Activated CD8-positive, alpha-beta memory T cell treated with anti-CD3 and anti-CD28 coated beads, Interleukin-2, amount 10 ng/mL, durations not matched to agents 7 days and 5 days (primary cell): ENCODE measurements around the gene PTGIS. TPM values are rescaled to one million over a fixed set of nuclear protein-coding genes. Genes with fewer than 3 reads are reported as not detected.

ENCODE experiments used
- ATAC-seq: fragments of 150-1000 bp; cut with Tn5 transposase; one replicate; pipeline ENCODE4 v1.10.0; 2021; ENCODE audit warnings: moderate library complexity
- CTCF ChIA-PET: fragments of 350-600 bp; sonication (Branson Sonifier 250); formaldehyde crosslinking; loops from one replicate; lab custom pipeline; 2021; ENCODE audit warnings: antibody characterized with exemption; lab: Charles Lee
- DNase-seq: peaks from one replicate; pipeline ENCODE4 v3.0.0-alpha.2; 2020
- H3K27ac Mint-ChIP-seq: one replicate; pipeline ENCODE4 v1.8.0; 2021; ENCODE audit warnings: mild to moderate bottlenecking, mixed read lengths
- H3K27me3 Mint-ChIP-seq: one replicate; pipeline ENCODE4 v1.8.0; 2021; ENCODE audit warnings: mixed read lengths
- H3K36me3 Mint-ChIP-seq: one replicate; pipeline ENCODE4 v1.8.0; 2021; ENCODE audit warnings: mild to moderate bottlenecking, mixed read lengths
- H3K4me1 Mint-ChIP-seq: one replicate; pipeline ENCODE4 v1.8.0; 2021; ENCODE audit warnings: mixed read lengths
- H3K4me3 Mint-ChIP-seq: one replicate; pipeline ENCODE4 v1.8.0; 2021; ENCODE audit warnings: mild to moderate bottlenecking, moderate library complexity, mixed read lengths
- H3K9me3 Mint-ChIP-seq: one replicate; pipeline ENCODE4 v1.8.0; 2022; ENCODE audit warnings: low read depth, mixed read lengths
- total RNA-seq, 2 experiments: library from RNA; stranded (reverse); gene quantifications; one replicate each; pipeline ENCODE4 v1.2.3, GENCODE V29; 2021

Gene PTGIS
- total RNA-seq, 2 experiments from 2014 or later, result 3.8 to 15.1 TPM

DNA sequence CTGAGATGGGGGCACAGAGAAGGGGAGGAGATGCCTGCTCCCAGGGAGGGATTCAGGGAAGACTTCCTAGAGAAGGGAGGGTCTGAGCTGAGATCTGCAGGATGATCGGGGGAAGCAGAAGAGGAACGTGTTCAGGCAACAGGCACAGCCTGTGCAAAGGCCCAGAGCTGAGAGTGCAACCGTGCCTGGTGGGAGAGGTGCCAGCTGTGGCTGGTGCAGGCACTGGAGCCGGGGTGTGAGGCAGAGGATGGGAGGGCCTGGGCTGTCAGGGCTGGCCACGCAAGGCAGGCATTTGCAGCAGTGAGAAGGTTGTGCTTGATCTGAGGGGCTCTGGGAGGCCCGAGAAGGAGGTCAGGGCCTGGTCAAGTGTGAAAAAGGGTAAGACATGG lies 27.7 kb downstream of the PTGIS start:
- DNase-seq, result no peak
- H3K27me3 Mint-ChIP-seq, result no peaks in the 10 kb centered on the region
- peaks cover 25% of the 10 kb centered on the region for H3K36me3 Mint-ChIP-seq
- H3K4me1 Mint-ChIP-seq, result peaks cover 29% of the 10 kb centered on the region
- H3K27ac Mint-ChIP-seq, result no peak overlapping the region
- no peak for ATAC-seq
- CTCF ChIA-PET, result interaction anchor here (1.0 to 15.7 kb wide), 11 partner anchors 13 to 348 kb away, joined by 3 to 559 read pairs (median 31); no protein-coding TSS in a partner anchor
- peaks cover 1% of the 10 kb centered on the region for H3K9me3 Mint-ChIP-seq
- no peak overlapping the region for H3K4me3 Mint-ChIP-seq

DNA sequence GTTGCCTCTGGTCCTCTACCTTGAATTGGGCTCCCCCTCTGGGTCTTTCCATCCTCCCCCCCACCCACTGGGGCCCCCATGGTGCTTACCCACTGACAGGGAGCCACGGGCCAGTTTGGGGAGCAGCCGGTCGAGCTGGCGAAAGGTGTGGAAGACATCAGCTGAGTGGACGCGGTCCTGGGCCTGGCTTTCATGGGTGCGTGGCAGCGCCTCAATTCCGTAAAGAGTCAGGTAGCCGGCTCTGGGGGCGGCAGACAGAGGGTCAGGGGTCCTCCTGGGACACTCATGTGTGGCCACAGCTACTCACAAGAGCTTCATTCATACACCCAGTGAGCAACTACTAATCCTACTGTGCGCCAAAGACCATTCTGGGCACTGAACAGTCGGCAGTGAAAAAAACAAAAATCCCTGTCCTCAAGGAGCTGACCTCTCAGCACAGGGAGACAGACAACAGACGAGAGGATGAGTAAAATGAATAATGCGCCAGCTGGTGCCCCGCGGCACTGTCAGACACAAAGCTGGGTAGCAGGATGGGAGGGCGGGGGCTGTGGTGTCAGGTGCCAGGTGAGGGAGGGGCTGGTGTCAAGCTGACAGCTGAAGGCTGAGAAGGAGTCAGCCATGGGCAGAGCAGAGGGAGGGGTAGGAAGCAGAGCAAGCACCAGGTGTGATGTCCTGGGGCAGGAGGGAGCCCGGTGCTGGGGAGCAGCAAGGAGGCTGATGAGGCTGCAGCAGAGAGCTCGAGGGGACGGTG lies 28.3 kb downstream of the PTGIS start:
- no peak overlapping the region for H3K4me3 Mint-ChIP-seq
- H3K36me3 Mint-ChIP-seq, result peaks cover 21% of the 10 kb centered on the region
- ATAC-seq (no peak), DNase-seq (no peak)
- CTCF ChIA-PET, result interaction anchor here (1.0 to 15.7 kb wide), 11 partner anchors 14 to 348 kb away, joined by 3 to 559 read pairs (median 31); no protein-coding TSS in a partner anchor
- H3K9me3 Mint-ChIP-seq, result no peaks in the 10 kb centered on the region
- no peaks in the 10 kb centered on the region for H3K27me3 Mint-ChIP-seq
- peaks cover 34% of the 10 kb centered on the region for H3K4me1 Mint-ChIP-seq
- H3K27ac Mint-ChIP-seq, result no peak overlapping the region

GRCh38 chr20:49538950-49539349 lies 29.0 kb downstream of the PTGIS start:
- no peak for DNase-seq
- CTCF ChIA-PET, result interaction anchor here (1.0 to 15.7 kb wide), 11 partner anchors 15 to 348 kb away, joined by 3 to 559 read pairs (median 31); no protein-coding TSS in a partner anchor
- Mint-ChIP-seq H3K4me3 (no peak overlapping the region), H3K27ac (no peak overlapping the region), H3K9me3 (no peaks in the 10 kb centered on the region), H3K36me3 (peaks cover 15% of the 10 kb centered on the region), H3K27me3 (no peaks in the 10 kb centered on the region), H3K4me1 (peaks cover 41% of the 10 kb centered on the region)
- ATAC-seq, result no peak

DNA sequence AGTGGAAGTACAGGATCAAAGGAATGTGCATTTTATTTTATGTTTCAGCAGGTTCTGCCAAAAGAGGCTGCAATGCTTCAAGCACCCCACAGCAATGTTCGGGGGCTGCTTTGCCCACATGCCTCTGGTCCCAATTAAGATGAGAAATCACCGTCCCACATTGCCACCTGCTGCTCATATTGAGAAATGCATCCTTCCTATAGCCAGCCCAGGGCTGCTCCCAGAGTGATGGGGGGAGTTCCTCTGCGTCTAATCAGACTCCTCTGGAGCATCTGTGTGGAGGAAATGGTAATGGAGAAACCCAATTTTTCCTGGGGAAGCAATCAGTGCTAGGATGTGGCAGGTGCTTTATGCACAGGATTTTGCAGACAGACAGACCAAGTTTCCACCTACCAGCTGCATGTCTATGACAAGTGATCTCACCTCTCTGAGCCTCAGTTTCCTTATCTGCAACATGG lies 33.7 kb downstream of the PTGIS start:
- Mint-ChIP-seq H3K9me3 (no peaks in the 10 kb centered on the region), H3K27ac (peak overlapping the region; percentile 94), H3K4me3 (peak overlapping the region; percentile 40), H3K27me3 (peaks cover under 1% of the 10 kb centered on the region), H3K4me1 (peaks cover 23% of the 10 kb centered on the region), H3K36me3 (peaks cover 8% of the 10 kb centered on the region)
- DNase-seq, result peak; percentile 84
- ATAC-seq, result peak; percentile 71
- CTCF ChIA-PET, result interaction anchor here (0.6 to 3.1 kb wide), 24 partner anchors 8 to 1213 kb away, joined by 3 to 37 read pairs (median 5); no protein-coding TSS in a partner anchor

DNA sequence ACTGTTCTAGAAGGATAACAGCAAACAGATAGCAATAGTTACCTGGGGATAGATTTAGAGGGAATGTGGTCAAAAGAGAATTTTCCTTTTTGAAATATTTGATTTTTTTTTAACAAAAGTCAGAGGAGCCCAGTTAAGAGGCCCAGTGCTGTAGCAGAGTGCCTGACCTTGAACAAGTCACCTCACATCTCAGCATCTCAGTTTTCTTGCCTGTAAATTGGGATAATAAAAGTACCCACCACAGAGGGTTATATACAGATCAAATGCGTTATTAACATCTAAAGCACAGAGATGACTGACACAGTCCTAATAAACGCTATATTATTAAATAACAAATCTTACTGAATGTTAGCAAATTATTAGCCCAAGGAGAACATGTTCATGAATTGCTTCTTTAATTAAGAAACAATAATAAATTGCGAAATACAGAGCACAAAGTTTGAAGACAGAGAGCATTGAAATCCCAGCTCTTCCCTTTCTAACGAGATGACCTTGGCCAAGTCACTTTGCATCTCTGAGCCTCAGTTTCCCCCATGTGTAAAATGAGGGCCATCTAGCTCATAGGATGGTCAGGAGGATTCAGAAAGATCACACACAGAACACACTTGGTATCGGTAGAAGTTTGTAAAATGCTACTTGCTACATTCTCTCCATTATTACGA lies 35.5 kb downstream of the PTGIS start:
- H3K27ac Mint-ChIP-seq, result no peak overlapping the region
- H3K9me3 Mint-ChIP-seq, result no peaks in the 10 kb centered on the region
- H3K36me3 Mint-ChIP-seq, result peaks cover 1% of the 10 kb centered on the region
- peaks cover 23% of the 10 kb centered on the region for H3K4me1 Mint-ChIP-seq
- DNase-seq (no peak), ATAC-seq (no peak)
- CTCF ChIA-PET, result interaction anchor here (1.2 to 3.1 kb wide), 7 partner anchors 11 to 199 kb away, joined by 3 to 37 read pairs (median 5); no protein-coding TSS in a partner anchor
- H3K4me3 Mint-ChIP-seq, result no peak overlapping the region
- peaks cover 3% of the 10 kb centered on the region for H3K27me3 Mint-ChIP-seq

DNA sequence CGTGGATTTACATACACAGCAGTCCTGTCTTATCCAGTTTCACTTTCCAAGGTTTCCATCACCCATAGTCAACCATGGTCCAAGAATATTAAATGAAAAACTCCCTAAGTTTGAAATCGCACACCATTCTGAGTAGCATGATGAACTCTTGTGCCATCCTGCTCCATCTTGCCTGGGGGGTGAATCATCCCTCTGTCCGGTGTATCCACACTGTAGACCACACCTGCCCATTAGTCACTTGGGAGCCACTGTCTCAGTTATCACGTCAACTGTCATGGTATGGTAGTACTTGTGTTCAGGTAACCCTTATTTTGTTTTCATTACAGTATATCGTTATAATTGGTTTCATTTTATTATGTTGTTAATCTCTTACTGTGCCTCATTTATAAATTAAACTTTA lies 38.5 kb downstream of the PTGIS start:
- CTCF ChIA-PET, result interaction anchor here (1.0 to 2.0 kb wide), 2 partner anchors 80 to 195 kb away, joined by 3 to 7 read pairs; no protein-coding TSS in a partner anchor
- no peak for ATAC-seq

GRCh38 chr20:49526568-49526967 lies 41.4 kb downstream of the PTGIS start:
- H3K4me3 Mint-ChIP-seq, result no peak overlapping the region
- peaks cover 2% of the 10 kb centered on the region for H3K9me3 Mint-ChIP-seq
- peaks cover 24% of the 10 kb centered on the region for H3K36me3 Mint-ChIP-seq
- CTCF ChIA-PET, result interaction anchor here (1.5 kb wide), 1 partner anchor 8 kb away, joined by 7 read pairs; no protein-coding TSS in a partner anchor
- H3K27me3 Mint-ChIP-seq, result peaks cover 19% of the 10 kb centered on the region
- no peak for DNase-seq
- H3K4me1 Mint-ChIP-seq, result peaks cover 5% of the 10 kb centered on the region
- no peak for ATAC-seq
- H3K27ac Mint-ChIP-seq, result no peak overlapping the region

More for the DNA sequence above, 38.5 kb downstream of the PTGIS start:
- Mint-ChIP-seq H3K4me1 (peaks cover 12% of the 10 kb centered on the region), H3K4me3 (no peak overlapping the region), H3K9me3 (peaks cover 2% of the 10 kb centered on the region), H3K27me3 (peaks cover 12% of the 10 kb centered on the region), H3K27ac (no peak overlapping the region), H3K36me3 (peaks cover 14% of the 10 kb centered on the region)
- no peak for DNase-seq

DNA sequence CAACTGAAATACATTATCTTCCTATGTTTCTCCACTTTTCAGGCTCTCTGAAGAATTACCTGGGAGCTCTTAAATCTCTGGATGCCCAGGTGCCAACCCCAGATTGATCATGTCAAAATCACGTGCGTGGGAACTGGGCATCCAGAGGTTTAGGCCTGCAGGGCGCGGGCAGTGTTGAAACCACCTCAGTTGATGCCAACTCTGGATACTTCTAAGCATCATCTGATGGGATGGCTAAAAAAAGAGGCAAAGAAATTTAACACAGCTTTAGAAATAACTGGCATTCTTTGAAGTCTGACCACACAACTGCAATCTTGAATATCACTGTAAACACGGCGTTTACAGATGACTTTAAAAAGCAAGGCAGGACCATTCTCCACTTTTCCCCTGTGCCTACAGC lies 41.9 kb downstream of the PTGIS start:
- Mint-ChIP-seq H3K9me3 (peaks cover 2% of the 10 kb centered on the region), H3K36me3 (peaks cover 24% of the 10 kb centered on the region), H3K4me1 (peaks cover 5% of the 10 kb centered on the region), H3K4me3 (no peak overlapping the region), H3K27me3 (peaks cover 19% of the 10 kb centered on the region), H3K27ac (no peak overlapping the region)
- ATAC-seq (no peak), DNase-seq (no peak)
- CTCF ChIA-PET, result interaction anchor here (1.1 to 1.5 kb wide), 2 partner anchors 9 to 15 kb away, joined by 3 to 7 read pairs; no protein-coding TSS in a partner anchor

- Mint-ChIP-seq H3K27me3 (peaks cover 16% of the 10 kb centered on the region), H3K36me3 (peaks cover 22% of the 10 kb centered on the region), H3K27ac (no peak overlapping the region), H3K4me1 (peaks cover 8% of the 10 kb centered on the region), H3K4me3 (no peak overlapping the region), H3K9me3 (peaks cover 2% of the 10 kb centered on the region)
- no peak for ATAC-seq
- CTCF ChIA-PET, result no interaction called here
- no peak for DNase-seq
These were observed 44.1 kb downstream of the PTGIS start for GRCh38 chr20:49523767-49524360.

GRCh38 chr20:49521356-49521755 lies 46.6 kb downstream of the PTGIS start:
- H3K4me3 Mint-ChIP-seq, result no peak overlapping the region
- peaks cover 2% of the 10 kb centered on the region for H3K9me3 Mint-ChIP-seq
- CTCF ChIA-PET, result interaction anchor here (1.1 to 1.9 kb wide), 3 partner anchors 12 to 37 kb away, joined by 3 to 5 read pairs (median 4); no protein-coding TSS in a partner anchor
- ATAC-seq (no peak), DNase-seq (no peak)
- H3K4me1 Mint-ChIP-seq, result peaks cover 7% of the 10 kb centered on the region
- H3K27me3 Mint-ChIP-seq, result peaks cover 16% of the 10 kb centered on the region
- H3K27ac Mint-ChIP-seq, result no peak overlapping the region
- H3K36me3 Mint-ChIP-seq, result peaks cover 21% of the 10 kb centered on the region

DNA sequence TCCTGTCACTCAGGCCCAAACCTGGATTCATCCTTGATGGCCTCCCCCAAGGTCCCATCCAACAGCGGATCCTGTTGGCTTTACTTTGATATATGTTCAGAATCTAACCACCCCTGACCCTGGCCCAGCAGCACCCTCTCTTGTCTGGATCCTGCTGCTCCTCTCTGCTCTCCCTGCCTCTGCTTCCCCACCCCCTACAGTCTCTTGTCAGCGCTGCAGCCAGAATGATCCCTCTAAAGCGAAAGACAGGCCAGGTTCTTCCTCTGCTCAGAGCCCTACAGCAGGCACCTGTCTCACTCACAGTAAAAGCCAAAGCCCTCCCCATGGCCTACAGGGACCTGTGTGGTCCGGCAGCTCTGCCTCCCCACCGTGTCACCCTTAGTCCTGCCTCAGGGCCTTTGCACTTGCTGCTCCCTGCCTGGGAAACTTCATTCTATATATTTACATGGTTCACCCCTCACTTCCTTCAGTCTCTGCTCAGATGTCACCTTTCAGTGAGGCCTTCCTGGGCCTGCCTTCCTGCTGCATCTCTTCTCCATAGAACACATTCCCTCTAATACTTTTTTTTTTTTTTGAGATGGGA lies 48.1 kb downstream of the PTGIS start:
- CTCF ChIA-PET, result no interaction called here
- H3K27ac Mint-ChIP-seq, result no peak overlapping the region
- DNase-seq (no peak), ATAC-seq (no peak)
- peaks cover 15% of the 10 kb centered on the region for H3K36me3 Mint-ChIP-seq
- peaks cover 14% of the 10 kb centered on the region for H3K27me3 Mint-ChIP-seq
- no peaks in the 10 kb centered on the region for H3K9me3 Mint-ChIP-seq
- no peak overlapping the region for H3K4me3 Mint-ChIP-seq
- peaks cover 7% of the 10 kb centered on the region for H3K4me1 Mint-ChIP-seq

DNA sequence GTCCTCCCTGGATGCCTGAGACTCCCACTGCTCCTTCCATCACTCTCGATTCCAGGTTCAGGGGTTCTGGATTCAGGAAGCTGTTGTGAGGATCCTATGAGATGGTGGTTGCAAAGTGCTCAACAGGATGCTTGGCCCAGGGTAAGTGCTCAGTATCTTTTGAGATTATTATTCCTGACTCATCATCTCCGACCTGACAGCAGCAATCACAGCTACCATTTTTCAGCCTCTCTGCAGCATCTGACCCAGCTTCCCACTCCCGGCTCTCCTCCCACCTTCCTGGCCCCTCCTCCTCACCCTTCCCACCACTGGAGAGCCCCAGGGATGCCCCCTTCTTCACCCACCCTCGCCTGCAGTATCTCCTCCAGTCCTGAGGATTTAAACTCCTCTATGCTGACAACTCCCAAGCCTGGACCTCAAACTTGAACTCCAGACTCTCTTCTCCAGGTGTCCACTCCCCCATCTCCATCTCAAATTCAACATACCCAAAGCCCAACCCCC lies 48.7 kb downstream of the PTGIS start:
- no peaks in the 10 kb centered on the region for H3K9me3 Mint-ChIP-seq

More for the DNA sequence above, 48.7 kb downstream of the PTGIS start:
- ATAC-seq (no peak), DNase-seq (no peak)
- H3K4me1 Mint-ChIP-seq, result peaks cover 7% of the 10 kb centered on the region
- CTCF ChIA-PET, result no interaction called here
- no peak overlapping the region for H3K4me3 Mint-ChIP-seq
- H3K36me3 Mint-ChIP-seq, result peaks cover 11% of the 10 kb centered on the region
- H3K27ac Mint-ChIP-seq, result no peak overlapping the region
- peaks cover 14% of the 10 kb centered on the region for H3K27me3 Mint-ChIP-seq
